ENCODE results near the gene ASAP2.

ASAP2 gene

GRCh38 chr2:9346885-9347284 lies 140.3 kb downstream of the ASAP2 start:
- no peak for TF ChIP-seq EZH2 (IDR thresholded peaks at IDR 0.05; ENCODE audit: borderline replicate concordance, low read depth, low read length, severe bottlenecking)
- no peak for TF ChIP-seq CTCF (IDR thresholded peaks at IDR 0.05; ENCODE audit: borderline replicate concordance, extremely low read depth, low read length, poor library complexity, severe bottlenecking)
- Histone ChIP-seq H3K9ac (ENCODE audit: low read depth, low read length) (no peak overlapping the region), H3K27me3 (ENCODE audit: insufficient read depth, low read length, poor library complexity) (no peaks in the 10 kb centered on the region), H3K4me3 (ENCODE audit: low read depth in 1 of 2, low read length in 2 of 2) (no peak overlapping the region), H3K4me2 (ENCODE audit: insufficient read depth, low read length) (no peak overlapping the region), H3K9me3 (ENCODE audit: insufficient read depth, low read length, severe bottlenecking) (no peaks in the 10 kb centered on the region), H3K4me1 (ENCODE audit: insufficient read depth, low read length) (no peaks in the 10 kb centered on the region), H3K27ac (ENCODE audit: low read length) (no peak overlapping the region), H4K20me1 (ENCODE audit: insufficient read depth, low read length) (no peaks in the 10 kb centered on the region), H3K36me3 (ENCODE audit: insufficient read depth, low read length) (peaks cover 23% of the 10 kb centered on the region; the same call in 1 of the 2 replicates), H3K79me2 (ENCODE audit: insufficient read depth, low read length) (no peaks in the 10 kb centered on the region), H2AFZ (ENCODE audit: low read depth, low read length) (no peak overlapping the region)
- ATAC-seq (ENCODE audit: insufficient read depth, low read depth) (no peak), DNase-seq (no peak)

- no peaks in the 10 kb centered on the region for H4K20me1 ChIP-seq (ENCODE audit: insufficient read depth, low read length)
- H3K79me2 ChIP-seq (ENCODE audit: insufficient read depth, low read length): no peaks in the 10 kb centered on the region
- no peak overlapping the region for H3K9ac ChIP-seq (ENCODE audit: low read depth, low read length)
- H2AFZ ChIP-seq (ENCODE audit: low read depth, low read length): no peak overlapping the region
- no peak overlapping the region for H3K4me3 ChIP-seq (ENCODE audit: low read depth in 1 of 2, low read length in 2 of 2)
- DNase-seq: no peak
- no peaks in the 10 kb centered on the region for H3K9me3 ChIP-seq (ENCODE audit: insufficient read depth, low read length, severe bottlenecking)
- no peak overlapping the region for H3K27ac ChIP-seq (ENCODE audit: low read length)
- H3K36me3 ChIP-seq (ENCODE audit: insufficient read depth, low read length): peaks cover 27% of the 10 kb centered on the region
- no peaks in the 10 kb centered on the region for H3K4me1 ChIP-seq (ENCODE audit: insufficient read depth, low read length)
- no peaks in the 10 kb centered on the region for H3K27me3 ChIP-seq (ENCODE audit: insufficient read depth, low read length, poor library complexity)
- TF ChIP-seq CTCF (IDR thresholded peaks at IDR 0.05; ENCODE audit: borderline replicate concordance, extremely low read depth, low read length, poor library complexity, severe bottlenecking) (no peak), EZH2 (IDR thresholded peaks at IDR 0.05; ENCODE audit: borderline replicate concordance, low read depth, low read length, severe bottlenecking) (no peak)
- no peak for ATAC-seq (ENCODE audit: insufficient read depth, low read depth)
- H3K4me2 ChIP-seq (ENCODE audit: insufficient read depth, low read length): no peak overlapping the region
Observed at GRCh38 chr2:9347411-9347881, 140.8 kb downstream of the ASAP2 start.

GRCh38 chr2:9354318-9354717 lies 147.7 kb downstream of the ASAP2 start:
- H3K4me2 ChIP-seq (ENCODE audit: insufficient read depth, low read length): no peak overlapping the region
- H4K20me1 ChIP-seq (ENCODE audit: insufficient read depth, low read length): no peaks in the 10 kb centered on the region
- no peak for DNase-seq
- H3K4me1 ChIP-seq (ENCODE audit: insufficient read depth, low read length): no peaks in the 10 kb centered on the region
- H3K79me2 ChIP-seq (ENCODE audit: insufficient read depth, low read length): no peaks in the 10 kb centered on the region
- no peak for ATAC-seq (ENCODE audit: insufficient read depth, low read depth)
- no peak for TF ChIP-seq CTCF (IDR thresholded peaks at IDR 0.05; ENCODE audit: borderline replicate concordance, extremely low read depth, low read length, poor library complexity, severe bottlenecking)
- no peak for TF ChIP-seq EZH2 (IDR thresholded peaks at IDR 0.05; ENCODE audit: borderline replicate concordance, low read depth, low read length, severe bottlenecking)
- no peak overlapping the region for H3K4me3 ChIP-seq (ENCODE audit: low read depth in 1 of 2, low read length in 2 of 2)
- peaks cover 46% of the 10 kb centered on the region for H3K36me3 ChIP-seq (ENCODE audit: insufficient read depth, low read length)
- H3K27me3 ChIP-seq (ENCODE audit: insufficient read depth, low read length, poor library complexity): no peaks in the 10 kb centered on the region
- no peak overlapping the region for H3K27ac ChIP-seq (ENCODE audit: low read length)
- H3K9ac ChIP-seq (ENCODE audit: low read depth, low read length): no peak overlapping the region
- H3K9me3 ChIP-seq (ENCODE audit: insufficient read depth, low read length, severe bottlenecking): no peaks in the 10 kb centered on the region
- no peak overlapping the region for H2AFZ ChIP-seq (ENCODE audit: low read depth, low read length)

GRCh38 chr2:9355270-9355669 lies 148.7 kb downstream of the ASAP2 start:
- Histone ChIP-seq H3K27me3 (ENCODE audit: insufficient read depth, low read length, poor library complexity) (no peaks in the 10 kb centered on the region), H3K4me1 (ENCODE audit: insufficient read depth, low read length) (no peaks in the 10 kb centered on the region), H3K4me2 (ENCODE audit: insufficient read depth, low read length) (no peak overlapping the region), H2AFZ (ENCODE audit: low read depth, low read length) (no peak overlapping the region), H4K20me1 (ENCODE audit: insufficient read depth, low read length) (no peaks in the 10 kb centered on the region), H3K9me3 (ENCODE audit: insufficient read depth, low read length, severe bottlenecking) (no peaks in the 10 kb centered on the region), H3K27ac (ENCODE audit: low read length) (no peak overlapping the region), H3K79me2 (ENCODE audit: insufficient read depth, low read length) (no peaks in the 10 kb centered on the region), H3K36me3 (ENCODE audit: insufficient read depth, low read length) (peaks cover 46% of the 10 kb centered on the region), H3K9ac (ENCODE audit: low read depth, low read length) (no peak overlapping the region), H3K4me3 (ENCODE audit: low read depth in 1 of 2, low read length in 2 of 2) (no peak overlapping the region)
- ATAC-seq (ENCODE audit: insufficient read depth, low read depth): no peak
- TF ChIP-seq CTCF (IDR thresholded peaks at IDR 0.05; ENCODE audit: borderline replicate concordance, extremely low read depth, low read length, poor library complexity, severe bottlenecking): no peak
- TF ChIP-seq EZH2 (IDR thresholded peaks at IDR 0.05; ENCODE audit: borderline replicate concordance, low read depth, low read length, severe bottlenecking): no peak
- DNase-seq: no peak
